Fibroblast of gingiva (primary cell): ENCODE data around the gene TSHB.

Experiments used
- DNase-seq: peaks from one replicate; pipeline ENCODE4 v3.0.0-alpha.2; 2011; ENCODE audit warnings: low read depth

The TSHB gene

GRCh38 chr1:115060501-115060900 lies 30.9 kb downstream of the TSHB start:
- DNase-seq, result no peak

- no peak for DNase-seq
These were observed 32.9 kb downstream of the TSHB start for GRCh38 chr1:115062542-115063004.

- DNase-seq, result no peak
These were observed 33.7 kb downstream of the TSHB start for GRCh38 chr1:115063228-115063901.

- no peak for DNase-seq
These were observed 34.8 kb downstream of the TSHB start for GRCh38 chr1:115064461-115064860.

- DNase-seq, result no peak
These were observed 35.4 kb downstream of the TSHB start for GRCh38 chr1:115065021-115065420.

- DNase-seq, result no peak
These were observed 37.7 kb downstream of the TSHB start for GRCh38 chr1:115067161-115067859.

GRCh38 chr1:115068826-115069585 lies 39.4 kb downstream of the TSHB start:
- no peak for DNase-seq

GRCh38 chr1:115069659-115070308 lies 40.2 kb downstream of the TSHB start:
- DNase-seq, result no peak

- DNase-seq, result no peak
These were observed 41.5 kb downstream of the TSHB start for GRCh38 chr1:115071012-115071664.

- DNase-seq, result no peak
These were observed 43.9 kb downstream of the TSHB start for GRCh38 chr1:115073298-115074087.

GRCh38 chr1:115074839-115075534 lies 45.4 kb downstream of the TSHB start:
- no peak for DNase-seq

- DNase-seq, result peak; percentile 38
These were observed 46.8 kb downstream of the TSHB start for GRCh38 chr1:115076384-115076915.

GRCh38 chr1:115077286-115077983 lies 47.8 kb downstream of the TSHB start:
- DNase-seq, result peak; percentile 34

- no peak for DNase-seq
These were observed 48.3 kb downstream of the TSHB start for GRCh38 chr1:115077984-115078330.

GRCh38 chr1:115078708-115079107 lies 49.1 kb downstream of the TSHB start:
- DNase-seq, result no peak

- DNase-seq, result no peak
These were observed 53.3 kb downstream of the TSHB start for GRCh38 chr1:115082949-115083348.
